DND-41 (cell line): ENCODE measurements around the gene DNAJC16.

Experiments
- CTCF ChIP-seq: IDR thresholded peaks from 2 replicates; pipeline ENCODE4 v1.5.1; 2012; ENCODE audit warnings: borderline replicate concordance, low read length, moderate library complexity, mild to moderate bottlenecking; ENCODE audit not compliant: poor library complexity, severe bottlenecking; ENCODE audit errors: extremely low read depth
- EZH2 ChIP-seq: IDR thresholded peaks from 3 replicates; pipeline ENCODE4 v1.6.1; 2012; ENCODE audit warnings: borderline replicate concordance, low read depth, mild to moderate bottlenecking, moderate library complexity, low read length, inconsistent platforms; ENCODE audit not compliant: severe bottlenecking

GRCh38 chr1:15624133-15624714 is 97.6 kb downstream of the DNAJC16 start:
- no peak for TF ChIP-seq EZH2
- TF ChIP-seq CTCF: no peak
